SK-N-SH (cell line): Measurements from ENCODE around the gene CDR2.

Experiments
- JUND ChIP-seq: IDR thresholded peaks from 2 replicates; pipeline ENCODE4 v1.4.0; 2012
- ZBTB33 ChIP-seq: IDR thresholded peaks from 2 replicates; pipeline ENCODE4 v1.4.0; 2012; ENCODE audit warnings: low read depth, borderline replicate concordance

- no peak for TF ChIP-seq ZBTB33
- TF ChIP-seq JUND: no peak
Measured at GRCh38 chr16:22394121-22394520, 19.7 kb upstream of the CDR2 start.
